HG02623 (cell line): ENCODE results near the gene CDC42BPG.
"Not testable (repeated sequence)": the region's sequence is repeated elsewhere in the genome, so short reads cannot be mapped to it uniquely, and the experiment has no call there.

Experiments
- ATAC-seq: cut with Tn5 transposase; IDR thresholded peaks from one replicate; pipeline ENCODE4 v1.9.1; 2021; ENCODE audit warnings: moderate library complexity; ENCODE audit not compliant: unreplicated experiment

CDC42BPG gene

GRCh38 chr11:64849598-64850356, 5.3 kb upstream of the CDC42BPG start:
- ATAC-seq = no peak

DNA sequence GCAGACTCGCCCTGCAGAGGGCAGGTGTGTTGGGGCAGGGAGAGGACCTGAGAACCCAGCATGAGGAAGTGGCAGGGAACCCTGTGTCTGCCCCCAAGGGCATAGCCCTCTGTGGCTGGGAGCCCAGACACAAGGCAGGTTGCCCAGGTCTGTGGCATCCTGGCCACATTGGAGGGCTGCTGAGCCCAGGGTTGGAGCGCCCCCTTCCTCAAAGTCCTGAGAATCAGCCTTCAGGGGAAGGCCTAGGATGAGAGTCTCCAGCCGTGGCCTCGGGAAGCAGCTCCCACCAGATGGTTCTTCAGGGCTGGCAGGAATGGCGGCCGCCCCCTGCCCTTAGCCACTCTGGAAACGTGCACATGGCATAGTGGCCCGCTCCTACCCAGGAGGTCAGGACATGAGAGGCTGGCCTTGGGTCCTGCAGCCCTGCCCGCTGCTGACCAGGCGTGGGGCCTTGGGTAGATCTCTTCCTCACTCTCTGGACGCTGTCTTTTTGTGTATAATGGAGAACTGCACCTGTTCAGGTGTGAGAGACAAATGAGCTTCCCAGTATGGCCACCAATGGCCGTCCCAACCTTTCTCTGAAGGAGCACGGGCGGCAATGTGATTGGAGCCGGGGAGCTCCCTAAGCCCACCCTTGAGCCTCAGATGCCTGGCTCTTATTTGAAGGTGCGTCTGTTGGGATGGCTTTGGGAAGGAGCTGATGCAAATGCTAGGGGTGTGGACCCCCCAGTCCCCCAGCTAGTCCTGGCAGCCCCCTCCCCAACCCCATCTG, 4.6 kb upstream of the CDC42BPG start:
- ATAC-seq = no peak

GRCh38 chr11:64848214-64848825, 3.9 kb upstream of the CDC42BPG start:
- ATAC-seq = no peak

DNA sequence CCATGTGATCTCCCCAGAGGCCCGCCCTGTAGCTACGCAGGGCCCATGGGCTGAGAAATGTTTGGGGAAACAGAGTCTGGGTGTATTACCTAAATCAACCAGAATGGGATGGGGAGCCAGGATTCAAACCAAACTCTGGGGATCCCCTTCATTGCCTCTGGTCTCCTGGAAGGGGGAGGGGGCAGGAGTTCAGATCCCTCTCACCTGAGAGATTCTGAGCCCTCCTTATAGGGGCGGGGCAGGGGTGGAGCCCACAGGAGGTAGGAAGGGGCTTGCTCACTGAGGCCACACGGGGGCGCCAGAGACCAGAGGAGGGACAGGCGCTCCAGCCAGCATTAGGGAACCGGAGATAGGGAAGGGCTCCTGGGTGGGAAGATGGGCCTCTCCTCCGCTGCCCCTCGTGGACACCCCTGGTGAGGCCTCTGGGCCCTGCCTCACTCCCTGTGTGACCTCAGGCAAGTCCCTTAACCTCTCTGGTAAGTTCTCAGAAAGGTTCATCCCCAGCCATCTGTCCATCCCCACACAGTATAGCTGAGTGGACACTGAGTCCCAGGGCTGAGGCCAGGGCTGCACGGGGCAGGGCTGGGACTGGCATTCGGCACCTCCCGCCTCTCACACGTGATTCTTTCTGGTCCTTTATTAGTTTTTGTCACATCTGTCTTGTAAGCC, 2.7 kb upstream of the CDC42BPG start:
- ATAC-seq = no peak

DNA sequence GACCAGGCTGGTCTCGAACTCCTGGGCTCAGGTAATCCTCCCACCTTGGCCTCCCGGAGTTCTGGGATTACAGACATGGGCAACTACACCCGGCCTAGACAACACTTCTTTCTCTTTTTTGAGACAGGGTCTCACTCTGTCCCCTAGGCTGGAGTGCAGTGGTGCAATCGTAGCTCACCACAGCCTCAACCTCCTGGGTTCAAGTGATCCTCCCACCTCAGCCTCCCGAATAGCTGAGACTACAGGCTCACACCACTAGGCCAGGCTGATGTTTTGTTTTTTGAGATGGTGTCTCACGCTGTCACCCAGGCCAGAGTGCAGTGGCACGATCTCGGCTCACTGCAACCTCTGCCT, 1.3 kb upstream of the CDC42BPG start:
- not testable (repeated sequence) for ATAC-seq

GRCh38 chr11:64845129-64845775, 799 bp upstream of the CDC42BPG start:
- ATAC-seq = no peak

- no peak for ATAC-seq
These were observed 645 bp downstream of the CDC42BPG start for GRCh38 chr11:64843686-64844329.

- no peak for ATAC-seq
These were observed 1.4 kb downstream of the CDC42BPG start for GRCh38 chr11:64842851-64843685.

GRCh38 chr11:64842366-64842759, 2.1 kb downstream of the CDC42BPG start:
- ATAC-seq = no peak

- no peak for ATAC-seq
These were observed 2.7 kb downstream of the CDC42BPG start for GRCh38 chr11:64841592-64842365.

DNA sequence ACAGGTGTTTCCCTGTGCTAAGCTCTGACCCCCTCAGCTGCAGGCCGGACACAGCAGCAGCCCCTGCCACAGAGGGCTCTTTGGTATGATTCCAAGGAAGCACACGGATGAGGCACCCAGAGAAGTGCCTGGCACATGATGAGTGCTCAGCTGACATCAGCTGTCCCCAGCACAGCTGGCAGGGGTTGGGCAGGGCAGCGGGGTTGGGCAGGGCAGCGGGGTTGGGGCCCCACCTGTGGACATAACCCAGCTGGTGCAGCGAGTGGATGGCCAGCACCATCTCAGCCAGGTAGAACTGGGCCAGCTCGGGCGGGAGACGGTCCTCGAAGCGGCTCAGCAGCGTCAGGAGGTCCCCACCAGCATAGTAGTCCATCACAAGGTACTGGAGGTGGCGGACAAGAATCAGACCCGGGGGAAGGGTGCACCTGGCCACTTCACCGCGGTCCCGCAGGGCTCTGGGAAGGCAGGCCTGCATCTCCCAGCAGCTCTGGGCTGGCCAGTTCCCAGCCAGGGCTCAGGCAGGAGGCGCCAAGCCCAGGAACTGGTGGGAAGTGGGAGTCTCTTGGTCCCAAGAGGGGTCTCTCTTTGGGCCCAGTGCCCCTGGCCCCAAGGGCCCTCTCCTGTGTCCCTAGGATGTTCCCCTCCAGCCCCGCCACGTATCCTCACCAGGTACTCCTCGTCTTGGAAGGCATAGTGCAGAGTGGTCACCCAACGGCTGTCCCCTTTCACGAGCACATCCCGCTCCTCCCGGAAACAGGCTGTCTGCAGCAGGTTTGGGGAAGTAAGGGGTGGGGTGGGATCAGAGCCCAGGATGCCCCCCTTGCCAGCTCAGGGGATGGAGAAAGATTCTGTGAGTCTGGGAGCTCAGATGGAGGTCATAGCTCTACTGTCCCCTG, 4.3 kb downstream of the CDC42BPG start:
- ATAC-seq = no peak

DNA sequence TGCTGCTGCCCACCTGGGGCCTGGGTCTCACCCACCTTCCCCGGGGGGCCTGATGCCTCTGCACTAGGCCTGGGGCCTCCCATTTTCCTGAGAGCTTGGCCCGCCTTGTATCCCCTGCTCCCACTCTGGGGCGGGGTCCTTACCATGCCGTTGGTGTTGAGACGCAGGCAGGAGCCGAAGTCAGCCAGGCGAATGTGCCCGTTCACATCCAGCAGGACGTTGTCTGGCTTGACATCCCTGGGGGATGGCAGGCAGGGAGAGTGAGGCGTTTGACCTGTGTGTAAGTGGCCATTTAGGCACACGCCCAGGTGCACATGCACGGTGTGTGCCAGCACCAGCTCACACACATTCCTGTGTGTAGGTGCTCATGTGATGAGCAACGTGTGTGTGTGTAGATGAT, 5.1 kb downstream of the CDC42BPG start:
- ATAC-seq = no peak

DNA sequence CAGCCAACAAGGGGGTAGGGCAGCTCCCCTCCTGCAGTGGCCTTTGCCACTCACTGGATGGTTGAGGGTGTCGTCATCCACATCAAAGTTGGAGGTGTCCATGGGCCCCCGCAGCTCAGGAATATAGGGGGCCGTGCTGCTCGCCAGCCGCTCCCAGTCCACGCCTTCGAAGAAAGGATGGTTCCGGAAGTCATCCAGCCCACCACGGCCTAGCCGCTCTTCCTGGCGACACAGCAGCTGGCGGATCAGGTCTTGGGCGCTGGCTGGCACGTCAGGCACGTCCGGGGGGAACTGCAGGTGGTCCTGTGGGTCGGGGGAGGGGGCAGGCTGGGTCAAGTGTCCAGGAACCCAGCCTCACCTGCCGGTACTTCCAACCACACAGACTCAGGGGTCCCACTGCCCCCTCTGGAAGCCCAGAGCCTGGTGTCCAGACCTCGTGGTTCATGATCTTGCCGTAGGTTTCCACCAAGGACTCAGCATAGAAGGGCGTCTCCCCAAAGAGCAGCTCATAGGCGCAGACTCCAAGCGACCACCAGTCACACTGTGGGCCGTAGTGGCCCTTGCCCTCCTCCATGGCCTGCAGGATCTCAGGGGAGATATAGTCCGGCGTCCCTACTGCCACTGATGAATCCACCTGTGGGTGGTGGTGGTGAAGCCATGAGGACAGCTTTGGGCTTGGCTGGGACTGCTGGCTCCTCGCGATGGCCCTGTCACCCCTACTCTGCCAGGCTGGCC, 5.7 kb downstream of the CDC42BPG start:
- ATAC-seq = no peak

- no peak for ATAC-seq
These were observed 6.5 kb downstream of the CDC42BPG start for GRCh38 chr11:64837887-64838351.

DNA sequence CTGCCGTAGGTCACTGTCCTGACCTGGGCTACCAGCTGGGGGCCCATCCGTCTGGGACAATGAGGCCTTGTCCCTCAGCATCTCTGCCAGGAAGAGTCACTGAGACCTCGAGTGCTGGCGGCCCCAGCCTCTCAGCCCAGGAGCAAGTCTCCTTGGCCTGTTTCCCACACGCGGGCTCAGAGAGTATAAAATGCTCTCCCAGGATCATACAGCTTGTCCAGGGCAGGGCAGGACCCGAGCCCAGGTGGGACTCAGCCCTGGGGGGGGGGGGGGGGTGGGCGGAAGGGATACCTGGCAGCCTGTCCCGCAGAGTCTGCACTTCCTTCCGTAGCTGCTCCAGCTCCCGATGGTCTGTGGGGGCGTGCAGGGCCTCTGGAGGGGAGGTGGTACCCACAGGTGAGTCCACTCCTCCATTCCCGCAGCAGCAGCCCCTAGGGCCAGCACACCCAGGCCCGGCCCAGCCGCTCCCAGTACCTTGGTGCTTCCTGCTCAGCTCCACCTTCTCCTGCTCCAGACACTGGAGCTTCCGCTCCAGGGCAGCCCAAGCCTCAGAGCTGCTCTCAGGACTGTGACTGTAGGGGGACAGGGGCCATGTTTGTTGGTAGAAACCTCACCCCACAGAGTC, 7.9 kb downstream of the CDC42BPG start:
- no peak for ATAC-seq

GRCh38 chr11:64835616-64836447, 8.6 kb downstream of the CDC42BPG start:
- ATAC-seq = no peak
